Hepatocyte (in vitro differentiated cells): Measurements from ENCODE around the gene FBXW11.

Source experiments
- CTCF ChIP-seq: fragments of 200-600 bp; sonication (generic); IDR thresholded peaks from 2 replicates; pipeline ENCODE4 v1.5.1; 2016; ENCODE audit warnings: antibody characterized with exemption, mild to moderate bottlenecking; ENCODE audit not compliant: poor library complexity
- EZH2 ChIP-seq: fragments of 200-600 bp; sonication (generic); IDR thresholded peaks from 2 replicates; pipeline ENCODE4 v1.6.1; 2016; ENCODE audit warnings: antibody characterized with exemption, mild to moderate bottlenecking, borderline replicate concordance
- EZH2phosphoT487 ChIP-seq: fragments of 200-600 bp; sonication (generic); IDR thresholded peaks from one replicate; pipeline ENCODE4 v1.6.1; 2018; ENCODE audit warnings: antibody characterized with exemption, mild to moderate bottlenecking, low read depth, moderate library complexity; ENCODE audit not compliant: unreplicated experiment, severe bottlenecking

- TF ChIP-seq EZH2 (no peak), CTCF (no peak), EZH2phosphoT487 (no peak)
These were observed 8.9 kb upstream of the FBXW11 start for GRCh38 chr5:172015346-172015745.
